Measurements from ENCODE around the gene EEPD1.

EEPD1 gene

GRCh38 chr7:36192053-36192824 lies 39.2 kb downstream of the EEPD1 start:
- DNase-seq, result no peak

- no peak for DNase-seq
Observed at GRCh38 chr7:36192877-36193276, 39.8 kb downstream of the EEPD1 start.

GRCh38 chr7:36198854-36199266 lies 45.8 kb downstream of the EEPD1 start:
- DNase-seq, result no peak

- DNase-seq, result no peak
Observed at GRCh38 chr7:36199329-36199728, 46.3 kb downstream of the EEPD1 start.

GRCh38 chr7:36201122-36201723 lies 48.2 kb downstream of the EEPD1 start:
- no peak for DNase-seq

- no peak for DNase-seq
Observed at GRCh38 chr7:36202398-36202797, 49.3 kb downstream of the EEPD1 start.

GRCh38 chr7:36203071-36203790 lies 50.2 kb downstream of the EEPD1 start:
- no peak for DNase-seq

GRCh38 chr7:36204044-36204663 lies 51.1 kb downstream of the EEPD1 start:
- DNase-seq, result no peak

GRCh38 chr7:36204929-36205635 lies 52.0 kb downstream of the EEPD1 start:
- no peak for DNase-seq

GRCh38 chr7:36205803-36206202 lies 52.7 kb downstream of the EEPD1 start:
- DNase-seq, result no peak

GRCh38 chr7:36207451-36208291 lies 54.6 kb downstream of the EEPD1 start:
- DNase-seq, result no peak

- no peak for DNase-seq
Observed at GRCh38 chr7:36208426-36208825, 55.4 kb downstream of the EEPD1 start.

- DNase-seq, result no peak
Observed at GRCh38 chr7:36208997-36209813, 56.2 kb downstream of the EEPD1 start.

GRCh38 chr7:36209814-36210183 lies 56.7 kb downstream of the EEPD1 start:
- no peak for DNase-seq

- DNase-seq, result no peak
Observed at GRCh38 chr7:36210291-36210922, 57.4 kb downstream of the EEPD1 start.

- DNase-seq, result no peak
Observed at GRCh38 chr7:36214608-36215456, 61.8 kb downstream of the EEPD1 start.

GRCh38 chr7:36215457-36215765 lies 62.4 kb downstream of the EEPD1 start:
- no peak for DNase-seq

- DNase-seq, result no peak
Observed at GRCh38 chr7:36216063-36216684, 63.1 kb downstream of the EEPD1 start.

All from NCI-H748 treated with DMSO at 0.1 percent for 48 hours (cell line).